Measurements from ENCODE around the gene HES1. TPM values are rescaled to one million over a fixed set of nuclear protein-coding genes. Genes with fewer than 3 reads are reported as not detected.
"Not testable (repeated sequence)": the region's sequence is repeated elsewhere in the genome, so short reads cannot be mapped to it uniquely, and the experiment has no call there.

Gene HES1, protein sequence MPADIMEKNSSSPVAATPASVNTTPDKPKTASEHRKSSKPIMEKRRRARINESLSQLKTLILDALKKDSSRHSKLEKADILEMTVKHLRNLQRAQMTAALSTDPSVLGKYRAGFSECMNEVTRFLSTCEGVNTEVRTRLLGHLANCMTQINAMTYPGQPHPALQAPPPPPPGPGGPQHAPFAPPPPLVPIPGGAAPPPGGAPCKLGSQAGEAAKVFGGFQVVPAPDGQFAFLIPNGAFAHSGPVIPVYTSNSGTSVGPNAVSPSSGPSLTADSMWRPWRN
- total RNA-seq = 11.1 TPM
- long read RNA-seq, transcript HES1-201 (4 exons, 1,578 nt) = major isoform, 7 of 7 reads
- long read RNA-seq, partial matches to known transcripts = 0 of 7 reads
- long read RNA-seq, other reads (novel, unspliced or antisense) = 0 of 7 reads

- peak; percentile 94 for DNase-seq
- peak; percentile 80 for ATAC-seq (ENCODE audit: poor library complexity)
- intact Hi-C loops (cut with DNase I) = loop anchor here (2.0 to 5.0 kb wide), 2 partner anchors 131 to 347 kb away; no protein-coding TSS in a partner anchor
Observed at GRCh38 chr3:194135806-194136518, at the start of gene HES1. Gene HES1 (plus strand): TSS chr3:194136148. CDS start chr3:194136381, 233 bp downstream.

DNA sequence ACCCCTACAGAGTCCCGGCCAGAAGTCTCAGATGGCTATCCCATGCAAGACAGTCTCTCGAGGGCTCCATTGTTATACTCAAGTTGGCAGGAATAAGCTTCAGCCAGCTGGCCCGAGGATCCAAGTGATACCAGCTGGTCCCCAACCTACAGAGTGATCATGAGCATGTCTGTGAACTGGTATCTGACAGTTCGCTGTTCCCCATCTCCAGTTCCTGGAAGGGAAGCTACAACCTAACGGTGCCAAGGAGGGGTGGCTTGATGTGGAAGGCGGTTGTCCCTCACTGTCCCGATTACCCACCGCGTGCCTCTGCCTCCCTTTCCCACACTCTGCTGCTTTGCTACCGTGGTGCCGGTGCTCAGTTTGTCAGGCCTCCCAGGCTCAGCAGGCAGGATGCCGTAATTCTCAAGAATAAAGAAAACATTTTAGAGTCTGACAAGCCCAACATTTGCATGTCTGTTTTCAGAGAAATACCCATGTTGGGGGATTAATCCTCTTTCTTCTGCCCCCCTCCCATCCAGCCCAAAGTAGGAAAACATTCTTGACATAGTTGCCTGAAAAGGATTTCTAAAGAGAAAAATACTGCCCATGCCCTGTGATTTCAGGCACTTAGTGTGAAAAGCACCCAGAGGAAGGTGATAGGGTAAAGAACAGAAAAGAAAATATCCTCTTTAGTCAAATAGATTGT is 49.4 kb upstream of the HES1 start:
- ATAC-seq (ENCODE audit: poor library complexity) (no peak), DNase-seq (no peak)
- intact Hi-C loops (cut with DNase I) = no loop called here

GRCh38 chr3:194087280-194087679 is 48.7 kb upstream of the HES1 start:
- no peak for DNase-seq
- no peak for ATAC-seq (ENCODE audit: poor library complexity)
- intact Hi-C loops (cut with DNase I) = no loop called here

- no peak for ATAC-seq (ENCODE audit: poor library complexity)
- DNase-seq = no peak
- intact Hi-C loops (cut with DNase I) = no loop called here
Observed at GRCh38 chr3:194087995-194088855, 47.7 kb upstream of the HES1 start.

DNA sequence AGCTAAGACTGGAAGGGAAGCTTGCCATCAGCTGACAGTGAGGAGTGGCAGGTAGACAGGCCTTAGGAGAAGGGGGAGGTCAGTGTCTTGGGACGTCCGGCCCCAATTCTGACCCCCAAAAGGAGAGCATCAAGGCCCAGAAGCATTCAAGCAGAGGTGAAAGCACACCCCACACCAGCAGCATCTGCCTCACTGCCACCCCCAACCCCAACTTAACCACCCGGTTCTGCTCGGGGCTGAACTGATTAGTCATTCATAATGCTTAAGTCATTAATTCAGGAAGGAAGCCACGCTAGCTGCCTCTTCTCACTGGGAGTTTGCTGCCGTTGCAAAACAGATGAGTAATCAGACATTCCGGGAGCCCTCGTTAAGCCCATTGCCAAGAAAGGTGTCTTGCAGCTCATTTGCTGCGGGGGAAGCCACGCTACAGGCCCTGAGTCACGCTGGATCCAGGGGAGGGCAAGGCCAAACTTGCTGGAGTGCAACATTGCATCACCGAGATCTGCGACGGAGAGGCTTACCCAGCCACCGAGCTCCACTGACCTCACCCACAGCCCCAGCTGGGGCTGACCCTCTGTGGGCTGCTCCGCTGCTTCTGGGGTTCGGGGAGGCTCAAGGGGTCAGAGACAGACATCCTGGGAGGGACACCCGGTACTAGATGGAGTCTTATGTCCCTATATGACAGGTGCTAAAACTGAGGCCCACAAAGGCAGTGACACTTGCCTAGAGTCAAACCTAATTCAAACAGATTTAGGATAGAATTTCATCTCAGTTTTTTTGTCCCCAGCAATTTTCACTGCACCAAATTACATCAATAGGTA is 46.4 kb upstream of the HES1 start:
- DNase-seq = peak; percentile 75
- ATAC-seq (ENCODE audit: poor library complexity) = peak; percentile 73
- intact Hi-C loops (cut with DNase I) = no loop called here

GRCh38 chr3:194090178-194090555 is 45.8 kb upstream of the HES1 start:
- ATAC-seq (ENCODE audit: poor library complexity); intact Hi-C loops (cut with DNase I); DNase-seq: not testable (repeated sequence)

DNA sequence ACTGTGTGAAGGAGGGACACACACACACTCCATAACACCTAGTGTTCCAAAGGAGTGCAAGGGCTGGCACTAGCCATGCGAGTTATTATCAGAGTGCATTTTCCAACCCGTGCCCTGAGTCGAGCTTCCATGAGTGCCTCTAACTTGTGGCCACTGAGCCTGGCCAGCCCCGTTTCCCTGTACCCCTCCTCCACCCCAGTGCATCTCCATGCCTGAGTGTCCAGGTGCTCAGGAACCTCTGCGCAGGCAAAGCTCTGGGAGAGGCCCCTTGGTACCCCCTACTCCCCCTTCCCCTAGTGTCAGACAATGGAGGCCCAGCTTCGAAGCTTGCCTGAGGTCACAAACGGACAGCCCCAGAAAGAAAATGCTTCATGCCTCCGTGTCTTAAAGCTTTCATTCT is 45.2 kb upstream of the HES1 start:
- ATAC-seq (ENCODE audit: poor library complexity) (no peak), DNase-seq (no peak)
- intact Hi-C loops (cut with DNase I) = no loop called here

DNA sequence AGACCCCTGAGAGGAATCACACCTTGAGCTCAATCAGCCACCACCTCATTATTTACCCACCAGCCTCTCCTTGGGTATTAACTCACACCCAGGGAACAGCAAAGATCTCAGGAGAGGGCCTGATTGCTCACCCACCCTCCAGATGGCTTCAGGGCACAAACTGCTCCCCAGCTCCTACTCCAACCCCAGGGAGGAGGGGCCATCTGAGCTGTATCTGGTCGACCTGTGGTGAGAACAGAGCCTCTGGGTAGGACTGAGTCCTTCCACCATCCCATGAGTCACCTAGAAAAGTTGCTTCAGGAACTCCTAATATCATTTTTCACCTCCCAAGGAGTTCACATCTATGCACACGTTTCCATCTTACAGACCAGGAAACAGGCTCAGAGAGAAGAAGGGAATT is 44.8 kb upstream of the HES1 start:
- ATAC-seq (ENCODE audit: poor library complexity) (no peak), DNase-seq (no peak)
- intact Hi-C loops (cut with DNase I) = no loop called here

- DNase-seq; ATAC-seq (ENCODE audit: poor library complexity); intact Hi-C loops (cut with DNase I): not testable (repeated sequence)
Observed at GRCh38 chr3:194091897-194092296, 44.1 kb upstream of the HES1 start.

DNA sequence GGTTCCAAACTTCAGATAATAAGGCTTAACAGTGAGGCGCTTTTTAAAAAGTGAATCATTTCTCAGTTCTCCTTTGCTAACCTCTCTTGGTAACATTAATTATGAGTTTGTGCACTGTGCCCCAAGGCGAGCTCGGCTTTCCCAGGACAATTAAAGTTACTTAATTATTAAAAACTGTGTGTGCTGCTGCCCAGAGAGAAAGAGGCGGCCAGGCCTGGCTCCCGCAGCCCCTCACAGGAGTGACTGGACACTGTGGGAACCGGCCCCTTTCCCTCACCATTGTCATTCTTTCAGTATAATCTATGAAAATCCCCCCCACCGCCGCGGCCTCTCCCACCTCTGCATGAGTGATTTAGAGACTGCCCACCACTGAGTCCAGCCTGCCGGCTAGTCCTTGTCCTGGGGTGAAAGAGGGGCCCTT is 43.1 kb upstream of the HES1 start:
- intact Hi-C loops (cut with DNase I) = no loop called here
- DNase-seq = no peak
- no peak for ATAC-seq (ENCODE audit: poor library complexity)

DNA sequence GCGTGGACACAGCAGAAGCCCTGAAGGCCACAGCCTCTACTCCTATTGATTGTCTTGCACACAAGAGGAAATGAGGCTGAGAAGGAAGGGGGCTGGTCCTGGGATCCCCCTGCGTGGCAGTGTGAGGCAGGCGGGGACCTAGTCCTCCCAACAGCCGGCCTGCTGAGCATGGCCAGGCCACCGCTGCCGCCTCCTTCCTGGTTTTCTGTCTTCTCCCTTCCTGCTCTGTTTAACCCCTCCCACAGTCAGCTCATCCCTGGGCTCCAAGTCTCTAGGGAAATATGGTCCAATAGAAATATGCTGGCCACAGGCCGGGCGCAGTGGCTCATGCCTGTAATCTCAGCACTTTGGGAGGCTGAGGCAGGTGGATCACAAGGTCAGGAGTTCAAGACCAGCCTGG is 42.1 kb upstream of the HES1 start:
- intact Hi-C loops (cut with DNase I) = no loop called here

GRCh38 chr3:194095464-194095863 is 40.5 kb upstream of the HES1 start:
- intact Hi-C loops (cut with DNase I) = no loop called here

More for the DNA sequence above, 42.1 kb upstream of the HES1 start:
- no peak for ATAC-seq (ENCODE audit: poor library complexity)
- no peak for DNase-seq

GRCh38 chr3:194095902-194096301 is 40.0 kb upstream of the HES1 start:
- intact Hi-C loops (cut with DNase I) = no loop called here
- ATAC-seq (ENCODE audit: poor library complexity) (no peak), DNase-seq (no peak)

More at GRCh38 chr3:194095464-194095863, 40.5 kb upstream of the HES1 start:
- ATAC-seq (ENCODE audit: poor library complexity) (no peak), DNase-seq (peak; percentile 63)

DNA sequence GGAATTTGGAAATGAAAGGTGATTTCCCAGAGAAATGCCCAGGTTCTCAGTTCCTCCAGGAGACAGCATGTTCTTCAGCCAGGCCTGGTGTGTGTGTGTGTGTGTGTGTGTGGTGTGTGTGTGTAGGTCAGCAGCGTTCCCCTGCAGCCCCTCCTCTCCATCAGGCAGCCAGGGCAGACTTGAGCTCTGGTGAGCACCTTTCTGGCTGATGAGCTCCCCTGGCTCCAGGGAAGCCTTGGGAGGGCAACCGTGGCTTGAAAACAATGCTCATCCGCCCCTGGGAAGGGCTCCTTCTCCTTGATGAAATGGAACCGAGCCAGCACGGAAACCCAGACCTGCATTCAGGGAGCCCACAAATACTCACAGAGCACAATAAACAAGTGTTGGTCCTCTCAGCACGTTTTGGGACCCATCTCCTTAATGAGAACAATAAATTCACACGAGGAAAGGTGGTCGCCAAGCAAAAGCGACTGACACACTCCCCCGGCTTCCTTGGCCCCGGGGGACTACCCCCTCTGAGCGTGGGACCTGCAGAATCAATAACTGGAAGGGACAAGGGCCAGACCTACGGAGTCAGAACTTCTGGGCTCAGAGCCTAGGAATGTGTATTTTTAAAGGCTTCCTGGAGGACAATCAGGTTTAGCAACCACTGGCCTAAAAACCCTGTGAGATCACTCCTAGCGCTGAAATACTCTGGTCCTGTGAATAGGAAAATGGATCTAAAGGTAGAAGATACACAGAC is 38.6 kb upstream of the HES1 start:
- DNase-seq (no peak), ATAC-seq (ENCODE audit: poor library complexity) (peak; percentile 67)
- intact Hi-C loops (cut with DNase I) = no loop called here

DNA sequence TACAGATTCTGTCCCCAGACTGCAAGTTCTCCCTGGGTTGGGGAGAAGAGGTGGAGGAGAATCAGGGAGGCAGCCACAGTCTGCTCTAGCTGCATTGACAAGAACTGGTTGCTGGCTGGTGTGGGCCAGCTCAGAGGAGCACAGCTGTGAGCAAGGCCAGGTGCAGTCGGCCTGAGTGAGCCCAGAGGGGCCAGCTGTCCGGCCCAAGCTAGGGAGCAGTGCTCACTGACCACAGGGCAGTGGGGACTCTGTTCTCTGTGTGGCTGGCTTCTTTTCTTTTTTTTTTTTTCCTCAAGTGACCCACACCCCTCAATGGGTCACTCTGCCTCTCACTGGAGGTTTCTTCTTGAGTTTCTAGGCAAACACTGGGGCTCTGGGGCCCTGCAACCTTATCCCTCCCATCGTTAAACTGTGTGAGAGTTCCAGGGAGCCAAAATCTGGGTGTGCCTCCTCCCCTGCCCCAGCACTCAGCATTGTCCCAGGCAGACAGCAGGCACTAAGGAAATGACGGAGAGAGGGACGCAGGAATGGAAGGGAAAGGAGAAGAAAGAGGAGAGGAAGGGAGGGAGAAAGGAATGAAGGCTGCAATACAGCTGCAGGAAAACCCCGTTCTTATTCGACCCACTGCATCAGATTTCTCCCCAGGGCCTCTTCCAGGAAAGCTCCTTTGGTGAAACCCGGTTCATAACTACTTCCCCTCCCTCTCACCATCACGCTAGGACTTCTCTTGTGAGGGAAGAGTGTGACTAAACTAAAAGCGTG is 37.7 kb upstream of the HES1 start:
- peak; percentile 40 for ATAC-seq (ENCODE audit: poor library complexity)
- intact Hi-C loops (cut with DNase I) = no loop called here
- no peak for DNase-seq

GRCh38 chr3:194098843-194099183 is 37.1 kb upstream of the HES1 start:
- ATAC-seq (ENCODE audit: poor library complexity) (no peak), DNase-seq (no peak)
- intact Hi-C loops (cut with DNase I) = no loop called here
